ENCODE measurements around the gene CREB3L2.

CREB3L2 gene

DNA sequence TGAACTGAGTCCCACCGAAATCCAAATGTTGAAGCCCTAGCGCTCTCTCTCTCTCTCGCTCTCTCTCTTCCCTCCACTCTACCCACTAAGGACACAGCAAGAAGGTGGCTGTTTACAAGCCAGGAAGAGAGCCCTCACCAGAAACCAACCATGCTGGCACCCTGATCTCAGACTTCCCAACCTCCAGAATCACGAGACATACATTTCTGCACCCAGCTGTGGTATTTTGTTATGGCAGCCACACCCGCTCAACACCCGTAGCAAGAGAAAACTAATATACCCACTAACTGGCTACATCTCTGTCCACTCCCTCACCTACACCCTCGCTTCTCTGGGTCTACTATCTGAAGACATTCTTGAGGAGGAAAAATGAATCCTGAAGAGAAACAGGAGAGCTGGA is 54.8 kb downstream of the CREB3L2 start:
- TF ChIP-seq POLR2AphosphoS5 (IDR thresholded peaks at IDR 0.05; ENCODE audit: low read depth, low read length) (no peak), TAF1 (IDR thresholded peaks at IDR 0.05; ENCODE audit: borderline replicate concordance, low read depth, low read length) (no peak), POLR2A (IDR thresholded peaks at IDR 0.05; ENCODE audit: low read depth, low read length) (no peak)
- DNase-seq (ENCODE audit: insufficient read length) (no peak), FAIRE-seq (no peak)

DNA sequence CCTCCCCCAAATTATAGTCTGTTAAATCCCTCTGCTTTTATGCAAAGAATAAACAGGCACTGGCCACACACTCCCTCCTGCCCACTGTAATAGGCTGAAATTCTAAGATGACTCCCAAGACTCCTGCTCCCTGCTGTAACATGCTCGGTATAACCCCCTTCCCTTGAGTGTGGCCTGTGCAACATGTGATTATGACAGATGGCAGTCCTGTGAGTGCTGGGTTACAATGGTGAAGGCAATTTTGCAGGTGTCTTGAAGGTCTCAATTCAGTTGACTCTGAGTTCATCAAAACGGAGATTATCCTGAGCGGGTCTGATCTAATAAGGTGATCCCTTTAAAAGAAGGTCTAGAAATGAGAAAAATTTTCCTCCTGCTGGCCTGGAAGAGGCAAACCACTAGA is 55.9 kb downstream of the CREB3L2 start:
- DNase-seq (ENCODE audit: insufficient read length) (no peak), FAIRE-seq (no peak)
- TF ChIP-seq POLR2AphosphoS5 (IDR thresholded peaks at IDR 0.05; ENCODE audit: low read depth, low read length), result no peak

DNA sequence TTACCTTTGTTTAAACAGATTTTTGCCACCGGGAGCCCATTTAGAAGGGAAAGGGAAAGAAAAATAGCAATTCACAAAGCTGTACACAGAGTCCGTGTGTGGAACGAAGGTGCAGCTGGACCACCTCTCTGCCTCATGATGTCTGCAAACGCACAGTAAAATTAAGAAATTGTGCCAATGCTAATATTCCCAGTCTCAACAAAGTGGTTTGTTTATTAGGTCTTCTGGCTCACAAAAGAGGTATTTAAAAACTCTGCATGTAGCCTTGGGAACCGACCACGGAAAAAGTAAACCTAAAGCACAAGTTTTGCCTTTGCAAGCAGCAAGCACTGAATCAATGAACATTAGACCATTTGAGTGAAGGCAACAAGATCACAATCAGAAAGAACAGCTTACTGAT is 57.7 kb downstream of the CREB3L2 start:
- DNase-seq (ENCODE audit: insufficient read length), result no peak
- FAIRE-seq, result no peak
- no peak for TF ChIP-seq POLR2A (IDR thresholded peaks at IDR 0.05; ENCODE audit: low read depth, low read length)
- TF ChIP-seq POLR2AphosphoS5 (IDR thresholded peaks at IDR 0.05; ENCODE audit: low read depth, low read length), result no peak
- no peak for TF ChIP-seq TAF1 (IDR thresholded peaks at IDR 0.05; ENCODE audit: borderline replicate concordance, low read depth, low read length)

DNA sequence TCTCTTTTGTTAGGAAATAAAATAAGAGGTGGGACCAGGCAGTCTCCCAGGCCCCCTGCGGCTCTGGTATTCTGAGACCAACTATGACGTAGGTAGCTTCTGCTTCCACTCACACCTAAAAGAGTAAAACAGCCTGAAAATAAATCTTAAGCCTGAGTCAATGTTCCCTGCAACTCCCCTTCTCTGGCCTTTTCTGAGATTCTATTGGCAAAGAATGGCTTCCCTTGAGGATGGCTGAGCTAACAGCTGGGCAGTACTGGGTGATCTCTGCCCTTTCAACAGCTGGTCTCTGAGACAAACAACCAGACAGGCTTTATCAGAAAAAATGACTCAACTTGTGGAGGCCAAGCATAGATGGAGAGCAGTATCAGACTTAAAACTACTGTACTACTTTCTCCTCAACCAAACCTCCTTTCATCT is 58.7 kb downstream of the CREB3L2 start:
- no peak for DNase-seq (ENCODE audit: insufficient read length)
- FAIRE-seq, result no peak
- no peak for TF ChIP-seq POLR2A (IDR thresholded peaks at IDR 0.05; ENCODE audit: low read depth, low read length)
- no peak for TF ChIP-seq TAF1 (IDR thresholded peaks at IDR 0.05; ENCODE audit: borderline replicate concordance, low read depth, low read length)
- TF ChIP-seq POLR2AphosphoS5 (IDR thresholded peaks at IDR 0.05; ENCODE audit: low read depth, low read length), result no peak

DNA sequence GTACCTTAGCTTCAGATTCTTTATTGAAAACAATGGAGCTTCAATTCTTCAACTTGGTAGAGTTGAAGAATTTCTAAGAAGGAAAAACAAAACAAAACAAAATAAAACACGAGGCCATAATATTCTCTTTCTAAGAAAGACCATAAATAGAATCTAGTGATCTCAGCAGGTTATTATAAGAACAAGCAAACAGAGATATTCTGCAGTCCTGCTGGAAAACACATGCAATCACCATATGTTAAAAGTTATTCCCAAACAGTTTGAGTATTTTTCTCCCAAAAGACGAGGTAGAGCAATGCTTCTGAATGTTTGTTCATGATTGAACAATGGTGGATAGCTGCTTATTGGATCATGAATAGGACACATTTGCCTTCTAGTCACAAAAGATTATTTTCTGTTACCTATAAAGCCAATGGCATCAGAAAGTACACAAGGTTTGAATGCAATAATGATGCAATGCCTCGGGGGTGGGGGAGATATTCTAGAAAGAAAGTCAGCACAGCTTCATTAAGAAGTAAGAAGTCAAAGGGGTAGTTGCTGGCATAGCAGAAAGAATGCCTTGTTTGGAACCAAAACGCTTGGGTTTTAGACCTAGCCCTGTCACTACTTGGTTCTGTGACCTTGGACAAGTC is 59.3 kb downstream of the CREB3L2 start:
- FAIRE-seq (no peak), DNase-seq (ENCODE audit: insufficient read length) (no peak)
- TF ChIP-seq POLR2A (IDR thresholded peaks at IDR 0.05; ENCODE audit: low read depth, low read length), result no peak
- TF ChIP-seq TAF1 (IDR thresholded peaks at IDR 0.05; ENCODE audit: borderline replicate concordance, low read depth, low read length), result no peak
- no peak for TF ChIP-seq POLR2AphosphoS5 (IDR thresholded peaks at IDR 0.05; ENCODE audit: low read depth, low read length)

DNA sequence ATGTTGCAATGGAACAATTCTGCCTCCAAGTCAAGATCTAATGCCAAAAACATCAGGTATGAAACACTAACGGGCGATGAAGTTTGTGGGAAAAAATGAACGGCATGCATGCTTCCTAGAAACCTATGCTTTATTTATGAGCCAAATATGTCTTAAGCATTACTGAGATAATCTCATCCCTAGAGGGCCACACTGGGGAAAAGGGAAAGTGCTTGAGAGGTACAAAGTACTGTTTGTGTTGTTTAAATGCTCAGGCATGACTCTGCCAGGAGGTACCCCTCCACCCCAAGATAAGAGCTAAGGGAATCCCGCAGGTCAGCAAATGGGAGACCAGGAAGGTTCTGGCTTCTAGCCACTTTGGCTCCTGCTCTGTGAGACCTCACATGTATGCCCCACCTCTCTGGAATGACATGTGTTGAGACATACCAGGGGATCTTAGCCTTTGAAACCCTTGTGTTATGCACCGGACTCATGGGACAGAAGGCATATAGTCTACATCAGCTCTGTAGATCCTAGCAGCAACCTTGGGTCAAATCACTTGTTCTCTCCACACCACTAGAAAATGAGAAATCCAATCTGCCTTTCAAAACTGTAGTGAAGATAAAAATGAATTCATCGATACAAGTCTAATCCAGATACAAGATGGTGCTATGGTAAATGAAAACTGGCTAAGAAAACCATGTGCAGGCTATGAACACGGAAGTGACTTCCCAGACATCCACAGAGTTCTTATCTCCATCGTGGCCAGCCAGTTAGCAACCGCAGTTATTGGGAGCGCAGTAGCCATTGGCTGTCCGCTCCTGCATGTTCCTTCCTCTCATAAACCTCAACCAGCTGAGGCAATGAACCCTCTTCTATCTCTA is 61.0 kb downstream of the CREB3L2 start:
- TF ChIP-seq POLR2AphosphoS5 (IDR thresholded peaks at IDR 0.05; ENCODE audit: low read depth, low read length), result no peak
- TF ChIP-seq POLR2A (IDR thresholded peaks at IDR 0.05; ENCODE audit: low read depth, low read length), result no peak
- TF ChIP-seq TAF1 (IDR thresholded peaks at IDR 0.05; ENCODE audit: borderline replicate concordance, low read depth, low read length), result no peak
- no peak for FAIRE-seq
- no peak for DNase-seq (ENCODE audit: insufficient read length)

DNA sequence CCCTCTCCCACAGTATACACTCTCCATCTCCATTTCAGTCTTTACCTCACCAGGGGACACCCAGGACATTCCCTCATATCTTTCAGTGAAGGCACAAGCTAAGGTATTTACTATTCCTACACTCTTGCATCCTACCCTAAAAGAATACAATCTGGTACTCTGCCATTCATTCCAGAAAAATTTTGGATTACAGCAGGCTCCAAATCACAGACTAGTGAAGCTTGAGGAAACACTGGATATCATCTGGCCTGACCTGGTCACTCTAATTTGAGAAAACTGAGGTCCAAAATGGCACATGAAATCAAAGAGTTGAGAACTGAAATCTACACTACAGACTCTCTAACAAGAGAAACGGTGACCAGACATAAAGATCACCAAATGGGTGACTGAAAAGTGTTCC is 61.7 kb downstream of the CREB3L2 start:
- TF ChIP-seq POLR2A (IDR thresholded peaks at IDR 0.05; ENCODE audit: low read depth, low read length), result no peak
- no peak for TF ChIP-seq TAF1 (IDR thresholded peaks at IDR 0.05; ENCODE audit: borderline replicate concordance, low read depth, low read length)
- no peak for TF ChIP-seq POLR2AphosphoS5 (IDR thresholded peaks at IDR 0.05; ENCODE audit: low read depth, low read length)
- DNase-seq (ENCODE audit: insufficient read length), result no peak
- no peak for FAIRE-seq

DNA sequence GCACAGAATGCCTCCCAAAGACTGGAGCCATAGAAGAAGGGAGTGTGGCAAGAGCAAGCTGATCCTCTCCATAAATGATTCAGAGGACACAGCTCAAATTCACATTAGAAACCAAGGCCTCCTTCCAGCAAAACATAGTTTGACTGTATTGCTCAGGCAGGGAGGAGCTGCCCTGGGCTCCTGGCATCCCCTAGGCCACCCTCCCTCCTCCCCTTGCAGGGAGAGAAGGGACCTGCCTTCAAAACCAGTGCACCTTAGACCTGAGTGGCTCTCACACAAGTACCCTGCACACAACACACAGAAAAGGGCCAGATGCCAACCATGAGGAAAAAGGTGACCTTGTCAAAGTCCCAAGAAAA is 64.7 kb downstream of the CREB3L2 start:
- DNase-seq (ENCODE audit: insufficient read length) (no peak), FAIRE-seq (no peak)
- TF ChIP-seq TAF1 (IDR thresholded peaks at IDR 0.05; ENCODE audit: borderline replicate concordance, low read depth, low read length) (no peak), POLR2A (IDR thresholded peaks at IDR 0.05; ENCODE audit: low read depth, low read length) (no peak), POLR2AphosphoS5 (IDR thresholded peaks at IDR 0.05; ENCODE audit: low read depth, low read length) (no peak)

DNA sequence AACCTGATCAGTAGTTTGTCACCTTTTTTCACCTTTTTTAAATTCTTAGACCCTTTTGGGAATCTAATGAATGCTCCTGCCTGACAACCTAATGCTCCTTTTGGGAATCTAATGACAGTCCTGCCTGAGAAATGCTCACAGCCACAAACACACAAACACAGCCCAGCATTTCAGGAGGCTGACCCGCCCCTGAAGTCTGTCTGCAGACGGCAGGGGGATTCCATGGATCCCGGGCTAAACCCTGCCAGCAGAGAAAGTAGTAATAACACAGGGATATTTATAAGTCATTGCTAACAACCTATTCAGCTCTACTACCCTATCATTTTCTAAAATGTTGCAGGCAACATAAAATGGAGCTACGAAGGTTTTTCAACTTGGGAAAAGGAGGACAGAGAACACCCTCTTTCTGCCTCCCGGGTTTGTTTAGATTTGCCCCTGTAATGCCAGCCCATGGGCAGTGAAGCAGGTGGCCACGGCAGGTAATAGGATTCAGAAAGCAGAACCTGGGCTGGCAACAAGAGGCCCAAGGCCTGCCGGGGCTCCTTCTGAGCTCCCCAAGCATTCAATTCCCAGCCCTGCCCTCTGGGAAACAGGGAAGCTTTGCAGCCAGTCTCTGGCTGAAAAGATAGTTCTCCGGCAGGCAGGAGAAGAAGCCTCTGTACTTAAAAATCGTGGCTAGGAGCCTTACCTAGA is 65.2 kb downstream of the CREB3L2 start:
- no peak for FAIRE-seq
- no peak for DNase-seq (ENCODE audit: insufficient read length)
- TF ChIP-seq POLR2A (IDR thresholded peaks at IDR 0.05; ENCODE audit: low read depth, low read length) (no peak), POLR2AphosphoS5 (IDR thresholded peaks at IDR 0.05; ENCODE audit: low read depth, low read length) (no peak), TAF1 (IDR thresholded peaks at IDR 0.05; ENCODE audit: borderline replicate concordance, low read depth, low read length) (no peak)

DNA sequence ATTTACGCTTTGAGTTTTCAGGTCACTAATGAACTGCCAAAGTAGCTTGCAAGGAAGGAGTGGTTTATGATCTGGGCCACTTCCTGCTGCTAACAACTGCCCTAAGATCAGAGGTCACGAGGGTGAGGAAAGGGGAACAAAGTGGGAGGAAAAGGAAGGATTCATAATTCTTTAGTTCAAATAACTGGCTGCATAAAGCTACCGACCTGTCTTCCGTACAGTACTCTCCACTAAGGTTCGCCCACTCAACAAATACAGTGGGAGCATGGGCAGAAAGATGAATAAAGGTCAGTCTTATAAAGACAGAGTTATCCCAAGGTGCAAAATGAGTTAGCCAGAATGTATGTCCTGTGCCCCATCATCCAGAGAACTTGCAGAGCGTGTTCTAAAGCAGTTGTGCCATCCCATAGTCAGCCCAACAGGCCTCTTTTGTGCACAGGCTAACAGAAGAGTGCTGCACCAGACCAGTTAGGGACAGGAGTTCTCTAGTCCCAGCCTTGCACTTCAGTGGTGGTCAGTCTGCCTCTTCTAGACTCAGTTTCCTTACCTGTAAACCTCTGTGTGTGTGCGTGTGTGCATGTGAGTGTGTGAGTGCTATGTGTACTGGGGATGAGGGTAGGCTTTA is 65.9 kb downstream of the CREB3L2 start:
- no peak for FAIRE-seq
- DNase-seq (ENCODE audit: insufficient read length), result no peak
- TF ChIP-seq TAF1 (IDR thresholded peaks at IDR 0.05; ENCODE audit: borderline replicate concordance, low read depth, low read length), result no peak
- TF ChIP-seq POLR2A (IDR thresholded peaks at IDR 0.05; ENCODE audit: low read depth, low read length), result no peak
- TF ChIP-seq POLR2AphosphoS5 (IDR thresholded peaks at IDR 0.05; ENCODE audit: low read depth, low read length), result no peak

All from GM12892 (cell line).